ENCODE results near the gene ABR. TPM values are rescaled to one million over a fixed set of nuclear protein-coding genes. Genes with fewer than 3 reads are reported as not detected.

ABR gene
- total and polyA plus RNA-seq, 2 of the 13 experiments (the other 11 are each of a cell fraction or from before 2014, with no cell fraction given): 12.4 to 40.4 TPM

- ChIA-PET CTCF (ENCODE audit: low intra/inter-chr PET ratio, low total read pairs) (no interaction called here), POLR2A (no interaction called here)
- in situ Hi-C loops (cut with HindIII; ENCODE audit: extremely low pct_ligation_motif_present, low pct_unique_long_range_greater_than_20kb): no loop called here
- Histone ChIP-seq H3K4me2 (ENCODE audit: low read depth, low read length) (no peak overlapping the region; the same call in 1 of the 2 replicates), H3K79me2 (ENCODE audit: insufficient read depth, low read length) (no peaks in the 10 kb centered on the region), H3K4me3 (replicated peaks in 1 of 3; ENCODE audit: insufficient read depth in 1 of 3, low read depth in 2 of 3, low read length in 3 of 3) (no peak overlapping the region), H4K20me1 (ENCODE audit: insufficient read depth, low read length) (no peaks in the 10 kb centered on the region), H3K27ac (ENCODE audit: extremely low read length, insufficient read depth, low read length) (no peak overlapping the region), H3K36me3 (replicated peaks in 1 of 2; ENCODE audit: control insufficient read depth in 1 of 2, insufficient read depth in 2 of 2, low read length in 2 of 2) (no peaks in the 10 kb centered on the region), H2AFZ (ENCODE audit: low read length) (no peak overlapping the region), H3K27me3 (ENCODE audit: control insufficient read depth in 1 of 2, insufficient read depth in 2 of 2, low read length in 2 of 2) (peaks cover 11 to 63% of the 10 kb centered on the region in 2 experiments), H3K9me3 (ENCODE audit: low read length) (no peaks in the 10 kb centered on the region), H3K9ac (ENCODE audit: insufficient read depth, low read depth, low read length) (no peak overlapping the region), H3K4me1 (ENCODE audit: insufficient read depth, low read length) (no peaks in the 10 kb centered on the region)
- DNase-seq (ENCODE audit: low spot score): no peak
- 27% methylated on average over 27 of the region's 31 CpGs for WGBS (ENCODE audit: low lambda C conversion rate)
- BruUV-seq (replicated peaks): no TSS peak
- no peak for TF ChIP-seq GATA4 (IDR thresholded peaks at IDR 0.05; ENCODE audit: borderline replicate concordance, low read depth)
- no peak for TF ChIP-seq TCF7L2 (IDR thresholded peaks at IDR 0.05; ENCODE audit: low read depth, low read length)
- 0 out of 2 replicates have a peak, but pooled peaks have one; percentile 67 for TF ChIP-seq EZH2 (conservative IDR thresholded peaks at IDR 0.05; ENCODE audit: low read depth, low read length)
- TF ChIP-seq KAT8 (CRISPR knock-in tag; IDR thresholded peaks at IDR 0.05): no peak
- no peak for TF ChIP-seq DDIT3 (CRISPR knock-in tag; IDR thresholded peaks at IDR 0.05)
- TF ChIP-seq, protein P1, sequence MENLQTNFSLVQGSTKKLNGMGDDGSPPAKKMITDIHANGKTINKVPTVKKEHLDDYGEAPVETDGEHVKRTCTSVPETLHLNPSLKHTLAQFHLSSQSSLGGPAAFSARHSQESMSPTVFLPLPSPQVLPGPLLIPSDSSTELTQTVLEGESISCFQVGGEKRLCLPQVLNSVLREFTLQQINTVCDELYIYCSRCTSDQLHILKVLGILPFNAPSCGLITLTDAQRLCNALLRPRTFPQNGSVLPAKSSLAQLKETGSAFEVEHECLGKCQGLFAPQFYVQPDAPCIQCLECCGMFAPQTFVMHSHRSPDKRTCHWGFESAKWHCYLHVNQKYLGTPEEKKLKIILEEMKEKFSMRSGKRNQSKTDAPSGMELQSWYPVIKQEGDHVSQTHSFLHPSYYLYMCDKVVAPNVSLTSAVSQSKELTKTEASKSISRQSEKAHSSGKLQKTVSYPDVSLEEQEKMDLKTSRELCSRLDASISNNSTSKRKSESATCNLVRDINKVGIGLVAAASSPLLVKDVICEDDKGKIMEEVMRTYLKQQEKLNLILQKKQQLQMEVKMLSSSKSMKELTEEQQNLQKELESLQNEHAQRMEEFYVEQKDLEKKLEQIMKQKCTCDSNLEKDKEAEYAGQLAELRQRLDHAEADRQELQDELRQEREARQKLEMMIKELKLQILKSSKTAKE (CRISPR knock-in tag; IDR thresholded peaks at IDR 0.05; ENCODE audit: borderline replicate concordance): no peak
- TF ChIP-seq POLR2G (IDR thresholded peaks at IDR 0.05; ENCODE audit: low read depth, low read length): no peak
- no peak for TF ChIP-seq HMGXB4 (CRISPR knock-in tag; IDR thresholded peaks at IDR 0.05; ENCODE audit: borderline replicate concordance in 1 of 2, low read depth in 1 of 2)
- TF ChIP-seq IKZF4 (CRISPR knock-in tag; IDR thresholded peaks at IDR 0.05; ENCODE audit: borderline replicate concordance, low read depth, not compliant biosample characterization): no peak
- intact Hi-C loops (cut with micrococcal nuclease; ENCODE audit: unreplicated experiment): no loop called here
- FAIRE-seq: no peak
- ATAC-seq: peak; percentile 29; the same call in 2 of the 3 replicates
Measured at GRCh38 chr17:1192911-1193699, 13.3 kb upstream of the ABR start.
